ENCODE results near the gene C1RL. TPM values are rescaled to one million over a fixed set of nuclear protein-coding genes. Genes with fewer than 3 reads are reported as not detected.

The C1RL gene
- total RNA-seq, 4 donors from 2014 or later, result 64.8 to 159 (median 88.2) TPM

DNA sequence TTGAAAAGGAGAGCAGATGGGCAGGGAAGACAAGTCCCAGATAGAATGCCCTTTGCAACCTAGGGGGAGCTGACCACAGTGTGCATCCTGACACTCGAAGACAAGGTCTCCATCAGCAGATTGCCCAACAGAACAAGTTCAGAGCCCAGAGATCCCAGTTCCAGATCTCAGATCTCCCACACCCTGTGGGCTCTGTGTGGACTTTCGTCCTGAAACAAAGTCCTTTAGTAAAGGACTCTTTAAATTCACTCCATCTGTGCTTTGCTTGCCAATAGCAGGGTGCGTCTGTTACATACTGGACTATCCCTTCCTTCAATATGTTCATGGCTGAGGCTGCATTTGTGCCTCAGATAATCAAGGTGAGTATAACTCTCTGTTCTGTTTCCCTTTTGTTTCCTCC, 8.7 kb upstream of the C1RL start:
- Histone ChIP-seq H3K4me1 (peaks cover 2 to 18% (median 16%) of the 10 kb centered on the region in 4 donors), H3K4me3 (no peak overlapping the region), H3K9me3 (no peaks in the 10 kb centered on the region), H3K27me3 (no peaks in the 10 kb centered on the region), H3K36me3 (peaks cover 0 to 33% (median 3%) of the 10 kb centered on the region in 4 donors), H3K27ac (replicated peaks in 1 of 4) (no peak overlapping the region)
- TF ChIP-seq, protein P1, sequence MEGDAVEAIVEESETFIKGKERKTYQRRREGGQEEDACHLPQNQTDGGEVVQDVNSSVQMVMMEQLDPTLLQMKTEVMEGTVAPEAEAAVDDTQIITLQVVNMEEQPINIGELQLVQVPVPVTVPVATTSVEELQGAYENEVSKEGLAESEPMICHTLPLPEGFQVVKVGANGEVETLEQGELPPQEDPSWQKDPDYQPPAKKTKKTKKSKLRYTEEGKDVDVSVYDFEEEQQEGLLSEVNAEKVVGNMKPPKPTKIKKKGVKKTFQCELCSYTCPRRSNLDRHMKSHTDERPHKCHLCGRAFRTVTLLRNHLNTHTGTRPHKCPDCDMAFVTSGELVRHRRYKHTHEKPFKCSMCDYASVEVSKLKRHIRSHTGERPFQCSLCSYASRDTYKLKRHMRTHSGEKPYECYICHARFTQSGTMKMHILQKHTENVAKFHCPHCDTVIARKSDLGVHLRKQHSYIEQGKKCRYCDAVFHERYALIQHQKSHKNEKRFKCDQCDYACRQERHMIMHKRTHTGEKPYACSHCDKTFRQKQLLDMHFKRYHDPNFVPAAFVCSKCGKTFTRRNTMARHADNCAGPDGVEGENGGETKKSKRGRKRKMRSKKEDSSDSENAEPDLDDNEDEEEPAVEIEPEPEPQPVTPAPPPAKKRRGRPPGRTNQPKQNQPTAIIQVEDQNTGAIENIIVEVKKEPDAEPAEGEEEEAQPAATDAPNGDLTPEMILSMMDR (IDR thresholded peaks at IDR 0.05), result no peak
- TF ChIP-seq EP300 (IDR thresholded peaks at IDR 0.05), result no peak
- no peak for TF ChIP-seq POLR2A (IDR thresholded peaks at IDR 0.05; ENCODE audit: low read depth)
- TF ChIP-seq POLR2AphosphoS5 (IDR thresholded peaks at IDR 0.05), result no peak
- 84% methylated on average over 3 of the region's 3 CpGs for WGBS
- intact Hi-C loops (cut with DNase I), result no loop called here
- DNase-seq (ENCODE audit: extremely low spot score), result no peak

DNA sequence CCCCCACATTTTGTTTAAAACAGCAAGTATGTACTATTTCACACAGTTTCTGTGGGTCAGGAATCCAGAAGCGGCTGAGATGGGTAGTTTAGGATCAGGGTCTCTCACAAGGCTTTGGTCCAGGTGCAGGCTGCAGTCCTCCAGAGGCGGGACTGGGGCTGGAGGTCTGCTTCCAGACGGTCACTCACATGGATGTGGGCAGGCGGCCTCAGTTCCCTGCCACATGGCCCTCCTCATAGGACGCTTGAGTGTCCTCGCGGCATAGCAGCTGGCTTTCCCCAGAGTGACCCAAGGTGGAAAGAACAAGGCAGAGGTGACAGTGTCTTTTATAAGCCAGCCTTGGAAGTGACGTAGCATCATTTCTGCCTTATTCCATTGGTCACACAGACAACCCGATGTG, 7.9 kb upstream of the C1RL start:
- intact Hi-C loops (cut with DNase I), result no loop called here
- 82% methylated on average over 9 of the region's 9 CpGs for WGBS
- no peak for TF ChIP-seq POLR2AphosphoS5 (IDR thresholded peaks at IDR 0.05)
- TF ChIP-seq, protein P1 (IDR thresholded peaks at IDR 0.05), result no peak
- TF ChIP-seq EP300 (IDR thresholded peaks at IDR 0.05), result no peak
- no peak for TF ChIP-seq POLR2A (IDR thresholded peaks at IDR 0.05; ENCODE audit: low read depth)
- no peak overlapping the region for H3K27ac ChIP-seq (replicated peaks in 1 of 4)
- no peak for DNase-seq (ENCODE audit: extremely low spot score)
- no peaks in the 10 kb centered on the region for H3K27me3 ChIP-seq
- no peaks in the 10 kb centered on the region for H3K9me3 ChIP-seq
- peaks cover 0 to 33% (median 3%) of the 10 kb centered on the region in 4 donors for H3K36me3 ChIP-seq
- H3K4me3 ChIP-seq, result no peak overlapping the region
- H3K4me1 ChIP-seq, result peaks cover 0 to 19% (median 18%) of the 10 kb centered on the region in 4 donors

DNA sequence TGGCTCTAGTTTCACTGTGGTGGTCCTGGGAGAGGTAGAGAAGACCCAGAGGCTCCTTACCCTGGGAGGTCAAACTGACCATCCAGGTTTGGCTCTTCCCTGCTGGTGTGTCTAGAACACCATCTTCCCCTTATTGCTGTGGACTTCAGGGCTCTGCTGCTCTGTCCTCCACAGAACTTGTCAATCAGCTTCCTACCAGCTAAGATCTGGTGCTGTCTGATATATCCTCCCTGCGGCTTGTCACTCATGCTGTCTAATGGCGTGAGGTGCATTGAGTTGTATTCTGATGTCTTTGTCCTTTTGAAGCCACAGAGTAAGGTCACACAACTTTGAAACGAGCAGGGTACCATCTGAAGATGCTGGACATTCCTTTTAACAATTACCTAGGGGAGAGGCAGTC, 7.2 kb upstream of the C1RL start:
- Histone ChIP-seq H3K4me1 (peaks cover 0 to 24% (median 23%) of the 10 kb centered on the region in 4 donors), H3K4me3 (no peak overlapping the region), H3K27me3 (no peaks in the 10 kb centered on the region), H3K9me3 (no peaks in the 10 kb centered on the region), H3K36me3 (peaks cover 0 to 33% (median 3%) of the 10 kb centered on the region in 4 donors), H3K27ac (replicated peaks in 1 of 4) (no peak overlapping the region)
- no peak for DNase-seq (ENCODE audit: extremely low spot score)
- intact Hi-C loops (cut with DNase I), result no loop called here
- 83% methylated on average over 3 of the region's 3 CpGs for WGBS
- TF ChIP-seq EP300 (IDR thresholded peaks at IDR 0.05) (no peak), POLR2AphosphoS5 (IDR thresholded peaks at IDR 0.05) (no peak), POLR2A (IDR thresholded peaks at IDR 0.05; ENCODE audit: low read depth) (no peak)
- TF ChIP-seq, protein P1 (IDR thresholded peaks at IDR 0.05), result no peak

DNA sequence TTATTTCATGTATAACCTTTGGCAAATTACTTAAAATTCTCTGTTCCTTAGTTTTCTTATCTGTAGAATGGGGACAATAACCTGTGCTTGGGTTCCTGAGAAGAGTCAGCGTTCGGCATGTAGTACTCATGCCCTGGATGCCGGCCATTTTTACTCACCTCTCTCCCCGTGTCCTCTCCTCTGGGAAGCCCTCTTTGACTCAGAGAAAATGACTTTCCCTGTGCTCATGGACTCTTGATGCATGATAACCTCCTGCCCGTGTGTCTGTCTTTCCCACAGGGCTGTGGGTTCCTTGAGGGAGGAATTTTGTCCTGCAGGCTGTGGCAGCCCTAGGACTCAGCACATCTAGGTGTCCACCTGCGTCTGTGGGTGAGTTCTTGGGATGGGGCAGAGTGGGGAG, 5.8 kb upstream of the C1RL start:
- H3K9me3 ChIP-seq, result no peaks in the 10 kb centered on the region
- no peak overlapping the region for H3K4me3 ChIP-seq
- DNase-seq (ENCODE audit: extremely low spot score), result no peak
- intact Hi-C loops (cut with DNase I), result loop anchor here (5.0 kb wide), 2 partner anchors 168 to 243 kb away; partner anchors contain the start of gene SPSB2
- H3K36me3 ChIP-seq, result peaks cover 0 to 33% (median 3%) of the 10 kb centered on the region in 4 donors
- H3K27ac ChIP-seq (replicated peaks in 1 of 4), result no peak overlapping the region
- TF ChIP-seq, protein P1 (IDR thresholded peaks at IDR 0.05), result no peak
- TF ChIP-seq EP300 (IDR thresholded peaks at IDR 0.05) (no peak), POLR2AphosphoS5 (IDR thresholded peaks at IDR 0.05) (no peak), POLR2A (IDR thresholded peaks at IDR 0.05; ENCODE audit: low read depth) (no peak)
- 91% methylated on average over 6 of the region's 6 CpGs for WGBS
- peaks cover under 1 to 31% (median 26%) of the 10 kb centered on the region in 4 donors for H3K4me1 ChIP-seq
- no peaks in the 10 kb centered on the region for H3K27me3 ChIP-seq

DNA sequence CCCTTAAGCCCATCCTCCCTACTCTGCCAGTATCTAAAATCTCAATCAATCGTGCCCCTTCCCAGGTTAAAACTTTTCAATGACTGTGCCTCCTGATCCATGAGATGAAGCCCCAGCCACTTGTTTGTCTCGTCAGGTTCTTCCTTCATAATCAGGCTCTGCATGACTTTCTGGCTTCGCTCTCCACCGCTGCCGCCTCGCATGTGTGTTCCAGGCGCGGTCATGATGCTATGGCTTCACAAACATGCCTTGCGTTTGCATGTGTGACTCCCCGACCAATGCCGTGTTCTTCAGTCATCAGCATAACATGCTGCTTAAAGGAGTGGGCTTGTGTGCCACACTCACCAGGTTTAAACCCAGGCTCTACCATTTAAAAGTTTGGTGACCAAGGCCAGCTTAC, 5.0 kb upstream of the C1RL start:
- Histone ChIP-seq H3K4me1 (peaks cover 8 to 38% (median 33%) of the 10 kb centered on the region in 4 donors), H3K36me3 (peaks cover 0 to 33% (median 3%) of the 10 kb centered on the region in 4 donors), H3K27ac (replicated peaks in 1 of 4) (no peak overlapping the region), H3K4me3 (no peak overlapping the region), H3K27me3 (no peaks in the 10 kb centered on the region), H3K9me3 (no peaks in the 10 kb centered on the region)
- no peak for DNase-seq (ENCODE audit: extremely low spot score)
- TF ChIP-seq, protein P1 (IDR thresholded peaks at IDR 0.05), result no peak
- no peak for TF ChIP-seq EP300 (IDR thresholded peaks at IDR 0.05)
- no peak for TF ChIP-seq POLR2A (IDR thresholded peaks at IDR 0.05; ENCODE audit: low read depth)
- no peak for TF ChIP-seq POLR2AphosphoS5 (IDR thresholded peaks at IDR 0.05)
- whole genome bisulfite sequencing, result 89% methylated on average over 11 of the region's 11 CpGs
- intact Hi-C loops (cut with DNase I), result loop anchor here (5.0 kb wide), 2 partner anchors 167 to 242 kb away; partner anchors contain the start of gene SPSB2

Measured in esophagus muscularis mucosa (tissue), 4 donors.